Measurements from ENCODE around the gene AKAP17A.
A peak's percentile ranks its signal among the peaks of the same experiment; 100 is the strongest.

The AKAP17A gene, protein sequence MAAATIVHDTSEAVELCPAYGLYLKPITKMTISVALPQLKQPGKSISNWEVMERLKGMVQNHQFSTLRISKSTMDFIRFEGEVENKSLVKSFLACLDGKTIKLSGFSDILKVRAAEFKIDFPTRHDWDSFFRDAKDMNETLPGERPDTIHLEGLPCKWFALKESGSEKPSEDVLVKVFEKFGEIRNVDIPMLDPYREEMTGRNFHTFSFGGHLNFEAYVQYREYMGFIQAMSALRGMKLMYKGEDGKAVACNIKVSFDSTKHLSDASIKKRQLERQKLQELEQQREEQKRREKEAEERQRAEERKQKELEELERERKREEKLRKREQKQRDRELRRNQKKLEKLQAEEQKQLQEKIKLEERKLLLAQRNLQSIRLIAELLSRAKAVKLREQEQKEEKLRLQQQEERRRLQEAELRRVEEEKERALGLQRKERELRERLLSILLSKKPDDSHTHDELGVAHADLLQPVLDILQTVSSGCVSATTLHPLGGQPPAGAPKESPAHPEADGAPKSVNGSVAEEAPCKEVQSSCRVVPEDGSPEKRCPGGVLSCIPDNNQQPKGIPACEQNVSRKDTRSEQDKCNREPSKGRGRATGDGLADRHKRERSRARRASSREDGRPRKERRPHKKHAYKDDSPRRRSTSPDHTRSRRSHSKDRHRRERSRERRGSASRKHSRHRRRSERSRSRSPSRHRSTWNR

GRCh38 chrX:1591102-1591862, at the start of gene AKAP17A:
TSS of gene AKAP17A (plus strand) at chrX:1591604. CDS start at chrX:1593463, 1,859 bp downstream.
- TF ChIP-seq, protein P1, sequence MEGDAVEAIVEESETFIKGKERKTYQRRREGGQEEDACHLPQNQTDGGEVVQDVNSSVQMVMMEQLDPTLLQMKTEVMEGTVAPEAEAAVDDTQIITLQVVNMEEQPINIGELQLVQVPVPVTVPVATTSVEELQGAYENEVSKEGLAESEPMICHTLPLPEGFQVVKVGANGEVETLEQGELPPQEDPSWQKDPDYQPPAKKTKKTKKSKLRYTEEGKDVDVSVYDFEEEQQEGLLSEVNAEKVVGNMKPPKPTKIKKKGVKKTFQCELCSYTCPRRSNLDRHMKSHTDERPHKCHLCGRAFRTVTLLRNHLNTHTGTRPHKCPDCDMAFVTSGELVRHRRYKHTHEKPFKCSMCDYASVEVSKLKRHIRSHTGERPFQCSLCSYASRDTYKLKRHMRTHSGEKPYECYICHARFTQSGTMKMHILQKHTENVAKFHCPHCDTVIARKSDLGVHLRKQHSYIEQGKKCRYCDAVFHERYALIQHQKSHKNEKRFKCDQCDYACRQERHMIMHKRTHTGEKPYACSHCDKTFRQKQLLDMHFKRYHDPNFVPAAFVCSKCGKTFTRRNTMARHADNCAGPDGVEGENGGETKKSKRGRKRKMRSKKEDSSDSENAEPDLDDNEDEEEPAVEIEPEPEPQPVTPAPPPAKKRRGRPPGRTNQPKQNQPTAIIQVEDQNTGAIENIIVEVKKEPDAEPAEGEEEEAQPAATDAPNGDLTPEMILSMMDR (conservative IDR thresholded peaks at IDR 0.05): peak; percentile 21; the same call in 1 of the 2 replicates
- peak within 1 kb of the TSS; percentile 88 for H3K27ac ChIP-seq

GRCh38 chrX:1542994-1543725, 48.2 kb upstream of the AKAP17A start:
- TF ChIP-seq, protein P1 (conservative IDR thresholded peaks at IDR 0.05): no peak

DNA sequence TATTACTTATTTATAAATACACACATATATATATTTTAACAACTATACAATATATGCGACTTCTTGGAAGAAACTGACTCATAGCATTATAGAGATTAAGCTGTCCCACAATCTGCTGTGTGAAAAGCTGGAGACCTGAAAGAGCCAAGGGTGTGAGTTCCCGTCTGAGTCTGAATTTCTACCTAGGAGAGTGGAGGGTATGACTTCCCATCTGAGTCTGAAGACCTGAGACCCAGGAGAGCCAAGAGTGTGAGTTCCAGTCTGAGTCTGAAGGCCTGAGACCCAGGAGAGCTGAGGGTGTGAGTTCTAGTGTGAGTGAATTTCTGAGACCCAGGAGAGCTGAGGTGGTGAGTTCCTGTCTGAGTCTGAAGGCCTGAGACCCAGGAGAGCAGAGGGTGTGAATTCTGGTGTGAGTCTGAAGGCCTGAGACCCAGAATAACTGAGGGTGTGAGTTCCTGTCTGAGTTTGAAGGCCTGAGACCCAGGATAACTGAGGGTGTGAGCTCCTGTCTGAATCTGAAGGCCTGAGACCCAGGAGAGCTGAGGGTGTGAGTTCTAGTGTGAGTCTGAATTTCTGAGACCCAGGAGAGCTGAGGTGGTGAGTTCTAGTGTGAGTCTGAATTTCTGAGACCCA, 45.5 kb upstream of the AKAP17A start:
- no peak overlapping the region for H3K27ac ChIP-seq
- TF ChIP-seq, protein P1 (conservative IDR thresholded peaks at IDR 0.05): no peak

More at GRCh38 chrX:1542994-1543725, 48.2 kb upstream of the AKAP17A start:
- H3K27ac ChIP-seq: no peak overlapping the region

- no peak overlapping the region for H3K27ac ChIP-seq
- TF ChIP-seq, protein P1 (conservative IDR thresholded peaks at IDR 0.05): no peak
Measured at GRCh38 chrX:1546691-1547251, 44.6 kb upstream of the AKAP17A start.

DNA sequence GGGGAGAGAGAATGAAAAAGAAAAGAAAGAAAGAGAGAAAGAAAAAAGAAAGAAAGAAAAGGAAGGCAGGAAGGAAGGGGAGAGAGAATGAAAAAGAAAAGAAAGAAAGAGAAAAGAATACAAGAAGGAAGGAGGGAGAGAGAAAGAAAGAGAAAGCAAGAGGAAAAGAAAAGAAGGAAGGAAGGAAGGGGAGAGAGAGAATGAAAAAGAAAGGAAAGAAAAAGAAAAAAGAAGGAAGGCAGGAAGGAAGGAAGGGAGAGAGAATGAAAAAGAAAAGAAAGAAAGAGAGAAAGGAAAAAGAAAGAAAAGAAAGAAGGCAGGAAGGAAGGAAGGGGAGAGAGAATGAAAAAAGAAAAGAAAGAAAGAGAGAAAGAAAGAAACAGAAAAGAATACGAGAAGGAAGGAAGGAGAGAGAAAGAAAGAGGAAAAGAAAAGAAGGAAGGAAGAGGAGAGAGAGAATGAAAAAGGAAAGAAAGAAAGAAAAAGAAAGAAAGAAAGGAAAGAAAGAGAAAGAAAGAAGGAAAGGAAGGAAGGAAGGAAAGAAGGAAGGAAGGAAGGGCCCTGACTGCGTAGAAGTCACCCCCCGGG, 39.4 kb upstream of the AKAP17A start:
- H3K27ac ChIP-seq: no peak overlapping the region
- TF ChIP-seq, protein P1 (conservative IDR thresholded peaks at IDR 0.05): no peak

DNA sequence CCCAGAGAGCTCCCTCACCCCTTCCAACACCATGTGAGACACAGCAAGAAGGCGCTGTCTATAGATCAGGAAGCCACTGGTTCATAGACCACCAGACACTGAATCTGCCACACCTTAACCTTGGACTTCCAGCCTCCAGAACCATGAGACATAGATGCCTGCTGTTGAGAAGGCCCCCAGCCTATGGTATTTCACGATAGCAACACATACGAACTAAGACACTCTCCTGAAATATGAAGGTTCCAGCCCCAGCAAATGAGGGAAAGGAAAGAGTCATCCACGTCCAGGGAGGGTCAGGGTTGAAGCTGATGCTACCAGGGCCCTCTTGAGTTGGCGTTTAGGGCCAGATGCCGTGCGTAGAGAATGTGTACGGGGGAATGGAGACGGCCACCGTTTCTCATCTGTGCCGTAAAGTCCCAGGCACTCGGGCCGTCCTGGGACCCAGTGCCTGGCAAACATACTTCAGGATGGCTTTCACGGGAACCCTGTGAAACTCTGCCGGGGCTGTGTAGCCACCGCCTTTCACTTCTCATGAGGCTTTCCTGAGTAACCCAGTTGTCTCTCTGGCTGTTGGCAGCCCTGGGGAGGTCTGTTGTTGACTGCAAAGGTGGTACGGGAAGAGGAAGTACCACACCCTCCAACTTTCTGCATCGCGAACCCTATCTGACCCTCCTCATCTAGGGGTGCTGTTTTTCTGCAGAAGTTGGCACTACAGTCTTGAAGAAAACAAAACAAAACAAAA, 36.8 kb upstream of the AKAP17A start:
- TF ChIP-seq, protein P1 (conservative IDR thresholded peaks at IDR 0.05): no peak
- H3K27ac ChIP-seq: no peak overlapping the region
